B cell (primary cell): ENCODE measurements around the gene GMIP.

ENCODE experiments used
- EZH2 ChIP-seq: IDR thresholded peaks from 2 replicates; pipeline ENCODE4 v1.6.1; 2012; ENCODE audit warnings: borderline replicate concordance, low read depth, mild to moderate bottlenecking, moderate library complexity, low read length; ENCODE audit not compliant: insufficient read depth, poor library complexity, severe bottlenecking
- TF ChIP-seq, protein P1 (sequence below): fragments of 200-600 bp; IDR thresholded peaks from one replicate; pipeline ENCODE4 v1.8.0; 2022; ENCODE audit warnings: antibody characterized with exemption, mild to moderate bottlenecking

DNA sequence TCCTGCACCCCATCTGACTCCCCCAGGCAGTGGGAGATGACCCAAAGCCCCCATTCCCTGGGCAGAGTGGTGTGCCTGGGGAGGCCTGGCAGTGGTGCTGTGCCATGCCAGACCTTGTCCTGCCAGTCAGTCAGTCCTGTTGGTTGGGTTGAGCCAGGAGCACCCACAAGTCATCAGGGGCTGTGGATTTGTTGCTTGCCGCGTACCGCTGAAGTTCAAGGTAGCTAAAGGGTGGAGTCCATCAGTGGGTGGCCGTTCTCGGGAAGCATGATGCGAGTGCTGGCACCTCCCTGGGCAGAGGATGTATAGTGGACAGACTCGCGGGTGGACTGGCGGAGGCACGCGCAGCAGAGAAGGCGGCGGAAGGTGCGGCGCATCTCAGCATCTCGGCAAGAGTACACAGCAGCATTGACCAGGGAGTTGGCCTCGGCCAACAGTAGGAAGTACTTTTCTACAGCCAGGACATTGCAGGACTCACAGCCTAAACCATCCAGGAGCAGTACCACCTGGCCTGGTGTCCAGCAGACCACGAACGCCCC lies 19.4 kb downstream of the GMIP start:
- TF ChIP-seq, protein P1, sequence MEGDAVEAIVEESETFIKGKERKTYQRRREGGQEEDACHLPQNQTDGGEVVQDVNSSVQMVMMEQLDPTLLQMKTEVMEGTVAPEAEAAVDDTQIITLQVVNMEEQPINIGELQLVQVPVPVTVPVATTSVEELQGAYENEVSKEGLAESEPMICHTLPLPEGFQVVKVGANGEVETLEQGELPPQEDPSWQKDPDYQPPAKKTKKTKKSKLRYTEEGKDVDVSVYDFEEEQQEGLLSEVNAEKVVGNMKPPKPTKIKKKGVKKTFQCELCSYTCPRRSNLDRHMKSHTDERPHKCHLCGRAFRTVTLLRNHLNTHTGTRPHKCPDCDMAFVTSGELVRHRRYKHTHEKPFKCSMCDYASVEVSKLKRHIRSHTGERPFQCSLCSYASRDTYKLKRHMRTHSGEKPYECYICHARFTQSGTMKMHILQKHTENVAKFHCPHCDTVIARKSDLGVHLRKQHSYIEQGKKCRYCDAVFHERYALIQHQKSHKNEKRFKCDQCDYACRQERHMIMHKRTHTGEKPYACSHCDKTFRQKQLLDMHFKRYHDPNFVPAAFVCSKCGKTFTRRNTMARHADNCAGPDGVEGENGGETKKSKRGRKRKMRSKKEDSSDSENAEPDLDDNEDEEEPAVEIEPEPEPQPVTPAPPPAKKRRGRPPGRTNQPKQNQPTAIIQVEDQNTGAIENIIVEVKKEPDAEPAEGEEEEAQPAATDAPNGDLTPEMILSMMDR = no peak
- TF ChIP-seq EZH2 = no peak
